ENCODE results near the gene TYROBP. TPM values are rescaled to one million over a fixed set of nuclear protein-coding genes. Genes with fewer than 3 reads are reported as not detected.

Gene TYROBP
- total RNA-seq, 1 experiment from 2014 or later: not detected

GRCh38 chr19:35883882-35884281 lies 24.2 kb downstream of the TYROBP start:
- BruUV-seq (replicated peaks): no TSS peak
- Histone ChIP-seq H3K4me1 (ENCODE audit: control insufficient read depth, insufficient read depth, low read length) (0 out of 2 replicates have a peak, but pooled peaks cover 2% of the 10 kb centered on the region), H3K27me3 (ENCODE audit: control insufficient read depth, insufficient read depth, low read length) (no peaks in the 10 kb centered on the region), H3K4me3 (ENCODE audit: low read depth in 2 of 2, low read length in 2 of 2) (no peak overlapping the region), H3K36me3 (ENCODE audit: control insufficient read depth, insufficient read depth, low read length) (no peaks in the 10 kb centered on the region), H3K27ac (ENCODE audit: low read length) (no peak overlapping the region), H3K9me3 (ENCODE audit: control insufficient read depth, insufficient read depth, low read depth, low read length) (no peaks in the 10 kb centered on the region)
- DNase-seq (ENCODE audit: low read depth, low spot score): no peak
- in situ Hi-C loops (cut with HindIII; ENCODE audit: low pct_unique_long_range_greater_than_20kb, low sequenced_read_pairs): no loop called here
- ChIA-PET CTCF (interaction anchor here (0.6 to 1.9 kb wide), 2 partner anchors 13 to 47 kb away, joined by 3 to 7 read pairs; no protein-coding TSS in a partner anchor), POLR2A (interaction anchor here (0.6 kb wide), 2 partner anchors 17 to 110 kb away, joined by 3 to 7 read pairs; no protein-coding TSS in a partner anchor)
- TF ChIP-seq REST (IDR thresholded peaks at IDR 0.05; ENCODE audit: insufficient read depth in 1 of 2, low read depth in 2 of 2, low read length in 1 of 2) (no peak), TCF7L2 (IDR thresholded peaks at IDR 0.05; ENCODE audit: low read depth, low read length) (no peak), CTCF (IDR thresholded peaks at IDR 0.05) (no peak), SIN3A (IDR thresholded peaks at IDR 0.05; ENCODE audit: borderline replicate concordance, insufficient read depth, low read depth, low read length) (no peak), POLR2AphosphoS5 (IDR thresholded peaks at IDR 0.05; ENCODE audit: low read depth, low read length) (no peak)
- intact Hi-C loops (cut with micrococcal nuclease; ENCODE audit: unreplicated experiment): no loop called here
- no peak for ATAC-seq

GRCh38 chr19:35882114-35882832 lies 25.8 kb downstream of the TYROBP start:
- no peaks in the 10 kb centered on the region for H3K36me3 ChIP-seq (ENCODE audit: control insufficient read depth, insufficient read depth, low read length)
- H3K27me3 ChIP-seq (ENCODE audit: control insufficient read depth, insufficient read depth, low read length): no peaks in the 10 kb centered on the region
- no peaks in the 10 kb centered on the region for H3K9me3 ChIP-seq (ENCODE audit: control insufficient read depth, insufficient read depth, low read depth, low read length)
- intact Hi-C loops (cut with micrococcal nuclease; ENCODE audit: unreplicated experiment): loop anchor here (1.0 kb wide), 1 partner anchor 49 kb away; no protein-coding TSS in a partner anchor
- TF ChIP-seq SIN3A (IDR thresholded peaks at IDR 0.05; ENCODE audit: borderline replicate concordance, insufficient read depth, low read depth, low read length) (no peak), REST (IDR thresholded peaks at IDR 0.05; ENCODE audit: insufficient read depth in 1 of 2, low read depth in 2 of 2, low read length in 1 of 2) (peak in 1 of 2 experiments; percentile 42; a peak in 1 of 4 replicates), TCF7L2 (IDR thresholded peaks at IDR 0.05; ENCODE audit: low read depth, low read length) (no peak)
- in situ Hi-C loops (cut with HindIII; ENCODE audit: low pct_unique_long_range_greater_than_20kb, low sequenced_read_pairs): no loop called here
- BruUV-seq (replicated peaks): no TSS peak
- POLR2A ChIA-PET: interaction anchor here (0.6 kb wide), 1 partner anchor 188 kb away, joined by 3 read pairs; no protein-coding TSS in a partner anchor
- no peak overlapping the region for H3K4me3 ChIP-seq (ENCODE audit: low read depth in 2 of 2, low read length in 2 of 2)
- H3K27ac ChIP-seq (ENCODE audit: low read length): no peak overlapping the region
- DNase-seq (ENCODE audit: low read depth, low spot score): peak; percentile 87
- H3K4me1 ChIP-seq (ENCODE audit: control insufficient read depth, insufficient read depth, low read length): 0 out of 2 replicates have a peak, but pooled peaks cover 2% of the 10 kb centered on the region
- ATAC-seq: peak; percentile 73
- CTCF ChIA-PET: interaction anchor here (1.1 kb wide), 1 partner anchor 50 kb away, joined by 3 read pairs; no protein-coding TSS in a partner anchor
